Mesenteric fat pad (tissue), 1 donor: ENCODE results near the gene SLC6A7. TPM values are rescaled to one million over a fixed set of nuclear protein-coding genes. Genes with fewer than 3 reads are reported as not detected.

Experiments used
- DNase-seq: peaks from one replicate; pipeline ENCODE4 v3.0.0-alpha.2; 2020; ENCODE audit warnings: low spot score
- total RNA-seq: library from RNA; stranded (reverse); fragmentation: NEBNext Ultra II Directional; extraction: Animal tissue kit (Norgen Biotek cat#: 25700); gene quantifications from one replicate; pipeline ENCODE4 v1.2.1, GENCODE V29; 2021
- donor health status: DM: yes; HTN: yes; CAD: no.

The SLC6A7 gene
- total RNA-seq, 1 donor from 2014 or later: not detected

- peak; percentile 93 for DNase-seq
Measured at GRCh38 chr5:150155258-150156026, 34.4 kb upstream of the SLC6A7 start, which contains the start of gene PDGFRB. TSS of gene PDGFRB (minus strand) at chr5:150155845. CDS start at chr5:150137047, 18,798 bp downstream.

GRCh38 chr5:150156027-150156368, 33.9 kb upstream of the SLC6A7 start:
- DNase-seq: no peak

GRCh38 chr5:150156540-150156939, 33.3 kb upstream of the SLC6A7 start:
- DNase-seq: no peak

GRCh38 chr5:150157168-150157567, 32.7 kb upstream of the SLC6A7 start:
- DNase-seq: no peak

GRCh38 chr5:150158170-150158949, 31.5 kb upstream of the SLC6A7 start:
- DNase-seq: no peak

GRCh38 chr5:150159031-150159430, 30.8 kb upstream of the SLC6A7 start:
- DNase-seq: no peak

- no peak for DNase-seq
Measured at GRCh38 chr5:150159741-150160179, 30.1 kb upstream of the SLC6A7 start.

GRCh38 chr5:150160448-150161081, 29.3 kb upstream of the SLC6A7 start:
- no peak for DNase-seq

GRCh38 chr5:150161242-150162141, 28.4 kb upstream of the SLC6A7 start:
- no peak for DNase-seq

GRCh38 chr5:150162142-150162513, 27.7 kb upstream of the SLC6A7 start:
- no peak for DNase-seq

GRCh38 chr5:150163035-150163434, 26.8 kb upstream of the SLC6A7 start:
- no peak for DNase-seq

- DNase-seq: no peak
Measured at GRCh38 chr5:150163547-150164059, 26.3 kb upstream of the SLC6A7 start.

GRCh38 chr5:150164211-150164980, 25.5 kb upstream of the SLC6A7 start:
- DNase-seq: no peak

- DNase-seq: no peak
Measured at GRCh38 chr5:150166037-150166649, 23.7 kb upstream of the SLC6A7 start.

- DNase-seq: no peak
Measured at GRCh38 chr5:150166650-150167511, 23.0 kb upstream of the SLC6A7 start, which contains the start of gene CDX1. TSS of gene CDX1 (plus strand) at chr5:150166778. CDS start at chr5:150166877, 99 bp downstream.

- DNase-seq: no peak
Measured at GRCh38 chr5:150167512-150167850, 22.4 kb upstream of the SLC6A7 start.

GRCh38 chr5:150167908-150168307, 22.0 kb upstream of the SLC6A7 start:
- DNase-seq: no peak

GRCh38 chr5:150168864-150169263, 21.0 kb upstream of the SLC6A7 start:
- no peak for DNase-seq

GRCh38 chr5:150172145-150172544, 17.7 kb upstream of the SLC6A7 start:
- DNase-seq: no peak
